LNCaP clone FGC (cell line): ENCODE measurements around the gene C2CD2.
A peak's percentile ranks its signal among the peaks of the same experiment; 100 is the strongest.

Experiments
- DNase-seq: peaks from one replicate; pipeline ENCODE4 v3.0.0-alpha.2; 2011; ENCODE audit warnings: low read depth
- H3K4me3 ChIP-seq: 2 replicates; pipeline ENCODE4 v1.5.1; 2011; ENCODE audit warnings: mild to moderate bottlenecking, low read depth, low read length, control low read depth
- TF ChIP-seq, protein P1 (sequence below): IDR thresholded peaks from 2 replicates; pipeline ENCODE4 v1.5.1; 2012; ENCODE audit warnings: mild to moderate bottlenecking; ENCODE audit not compliant: control insufficient read depth, insufficient read depth; ENCODE audit errors: extremely low read depth

The C2CD2 gene

DNA sequence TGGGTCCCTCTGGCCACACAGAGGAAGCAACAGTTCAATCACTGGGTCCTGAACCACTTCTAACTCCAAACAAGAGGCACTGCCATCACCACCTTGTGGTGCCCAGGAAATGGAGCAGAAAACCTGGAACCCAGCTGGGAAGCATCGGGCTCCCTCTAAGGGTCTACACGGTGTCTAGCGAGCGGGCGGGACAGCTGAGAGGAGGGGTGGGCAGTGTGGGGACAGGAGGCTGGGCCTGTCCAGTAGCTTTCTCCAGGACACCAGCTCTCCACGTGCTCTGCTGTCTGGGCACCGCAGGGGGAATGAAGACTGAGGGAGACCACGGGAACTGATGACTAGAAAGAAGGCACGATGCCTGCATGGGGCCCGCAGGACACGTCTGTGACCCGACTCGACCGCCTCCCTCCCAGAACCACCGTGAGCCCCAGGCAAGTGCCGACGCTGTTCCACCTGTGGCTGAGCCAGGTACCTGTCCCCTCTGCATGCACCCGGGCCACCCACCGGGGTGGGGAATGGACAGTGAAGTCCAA lies 69.3 kb downstream of the C2CD2 start:
- DNase-seq, result no peak
- TF ChIP-seq, protein P1, sequence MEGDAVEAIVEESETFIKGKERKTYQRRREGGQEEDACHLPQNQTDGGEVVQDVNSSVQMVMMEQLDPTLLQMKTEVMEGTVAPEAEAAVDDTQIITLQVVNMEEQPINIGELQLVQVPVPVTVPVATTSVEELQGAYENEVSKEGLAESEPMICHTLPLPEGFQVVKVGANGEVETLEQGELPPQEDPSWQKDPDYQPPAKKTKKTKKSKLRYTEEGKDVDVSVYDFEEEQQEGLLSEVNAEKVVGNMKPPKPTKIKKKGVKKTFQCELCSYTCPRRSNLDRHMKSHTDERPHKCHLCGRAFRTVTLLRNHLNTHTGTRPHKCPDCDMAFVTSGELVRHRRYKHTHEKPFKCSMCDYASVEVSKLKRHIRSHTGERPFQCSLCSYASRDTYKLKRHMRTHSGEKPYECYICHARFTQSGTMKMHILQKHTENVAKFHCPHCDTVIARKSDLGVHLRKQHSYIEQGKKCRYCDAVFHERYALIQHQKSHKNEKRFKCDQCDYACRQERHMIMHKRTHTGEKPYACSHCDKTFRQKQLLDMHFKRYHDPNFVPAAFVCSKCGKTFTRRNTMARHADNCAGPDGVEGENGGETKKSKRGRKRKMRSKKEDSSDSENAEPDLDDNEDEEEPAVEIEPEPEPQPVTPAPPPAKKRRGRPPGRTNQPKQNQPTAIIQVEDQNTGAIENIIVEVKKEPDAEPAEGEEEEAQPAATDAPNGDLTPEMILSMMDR, result no peak
- H3K4me3 ChIP-seq, result no peak overlapping the region

DNA sequence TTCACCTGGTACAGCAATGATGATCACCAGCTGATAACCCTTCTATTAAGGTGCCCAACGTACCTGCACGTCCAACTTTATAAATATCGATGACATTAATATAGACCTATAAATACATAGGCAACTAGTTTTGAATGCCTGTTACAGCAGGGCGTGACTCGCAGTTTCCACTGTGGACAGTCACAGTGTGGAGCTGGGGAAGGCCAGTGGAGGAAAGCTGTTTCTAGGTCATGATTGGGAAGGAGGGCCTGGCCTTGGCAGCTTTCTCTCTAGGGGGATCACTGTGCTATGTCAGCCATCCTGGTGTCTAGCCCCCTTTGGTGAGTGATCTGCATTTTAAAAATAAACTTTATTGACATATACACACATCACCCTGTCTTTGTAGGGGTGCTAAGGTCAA lies 70.2 kb downstream of the C2CD2 start:
- no peak for DNase-seq
- H3K4me3 ChIP-seq, result no peak overlapping the region
- TF ChIP-seq, protein P1, result no peak

DNA sequence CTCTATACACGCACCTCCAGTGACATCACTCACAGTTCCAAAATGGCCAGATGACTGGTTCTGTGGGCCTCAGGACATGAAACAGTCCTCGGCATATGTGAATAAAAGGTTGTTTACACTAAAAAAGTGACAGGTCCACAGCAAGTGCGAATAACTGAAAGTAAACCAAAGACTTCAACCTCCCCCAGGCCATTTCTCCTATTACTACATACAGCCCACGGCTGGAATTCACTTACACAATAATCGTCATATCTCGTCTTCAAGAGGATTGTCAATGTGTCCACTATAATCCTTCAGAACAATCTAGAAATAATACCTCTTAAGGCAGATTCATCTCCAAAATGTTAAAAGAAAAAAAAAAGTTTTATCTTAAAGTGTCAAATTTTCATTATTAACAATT lies 72.8 kb downstream of the C2CD2 start:
- DNase-seq, result no peak
- H3K4me3 ChIP-seq, result no peak overlapping the region
- TF ChIP-seq, protein P1, result no peak

DNA sequence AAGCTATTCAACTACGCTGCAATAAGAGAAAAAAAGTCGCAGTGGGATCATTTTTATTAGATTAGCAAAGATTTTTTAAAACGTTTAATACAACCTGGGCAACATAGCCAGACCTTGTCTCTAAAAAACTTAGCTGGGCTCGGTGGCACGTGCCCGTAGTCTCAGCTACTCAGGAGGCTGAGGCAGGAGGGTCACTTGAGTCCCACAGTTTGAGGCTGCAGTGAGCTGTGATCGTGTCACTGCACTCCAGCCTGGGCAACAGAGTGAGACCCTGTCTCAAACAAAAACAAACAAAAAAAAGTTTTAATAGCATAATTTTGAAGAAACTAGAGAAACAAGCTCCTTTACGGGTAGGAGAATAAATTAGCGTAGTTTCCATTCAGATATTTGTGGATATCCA lies 73.7 kb downstream of the C2CD2 start:
- TF ChIP-seq, protein P1, result no peak
- DNase-seq, result no peak
- H3K4me3 ChIP-seq, result peak overlapping the region; percentile 64

DNA sequence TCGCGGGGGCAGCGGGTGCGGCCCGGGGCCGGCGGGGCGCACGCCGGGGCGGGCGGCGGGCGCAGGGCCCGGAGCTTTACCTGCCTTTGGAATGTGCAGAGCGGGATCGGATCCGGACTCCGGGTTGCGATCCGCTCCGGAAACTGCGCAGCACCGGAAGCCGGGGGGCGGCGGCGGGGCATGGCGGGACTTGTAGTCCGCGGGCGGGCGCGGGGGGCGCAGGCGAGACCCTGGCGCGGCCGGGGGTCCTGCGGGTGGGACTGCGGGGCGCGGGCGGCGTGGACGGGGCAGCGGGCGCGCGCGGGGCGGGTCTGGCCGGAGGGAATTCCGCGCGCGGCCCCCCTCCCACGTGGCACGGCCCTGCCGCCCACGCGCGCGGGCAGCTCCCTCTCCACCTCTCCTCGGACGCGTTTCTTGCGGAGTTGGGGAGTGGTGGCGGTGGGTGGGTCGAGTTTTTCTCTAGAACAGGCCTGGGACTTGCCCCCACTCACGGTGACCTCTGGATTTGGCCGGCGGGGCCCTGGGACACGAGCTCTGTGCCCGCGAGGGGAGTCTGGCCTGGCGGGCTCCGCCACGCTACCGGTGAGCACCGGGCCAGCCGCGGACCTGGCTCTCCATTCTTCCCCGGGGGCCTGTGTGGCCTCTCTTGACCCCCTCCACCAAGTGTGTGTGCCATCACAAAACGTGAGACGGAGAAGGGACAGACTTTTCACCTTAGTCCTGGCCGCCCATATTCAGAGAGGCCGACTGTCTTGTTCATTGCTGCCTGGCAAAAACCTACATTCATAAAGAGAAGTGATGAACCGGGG lies 74.4 kb downstream of the C2CD2 start, which contains the start of gene PRDM15:
PRDM15 (minus strand) TSS at position 155 of the 809 bp plus-strand sequence. CDS start 18,981 bp downstream, outside the sequence.
- TF ChIP-seq, protein P1, result no peak
- H3K4me3 ChIP-seq, result peak within 1 kb of the TSS; percentile 65
- DNase-seq, result peak; percentile 41

DNA sequence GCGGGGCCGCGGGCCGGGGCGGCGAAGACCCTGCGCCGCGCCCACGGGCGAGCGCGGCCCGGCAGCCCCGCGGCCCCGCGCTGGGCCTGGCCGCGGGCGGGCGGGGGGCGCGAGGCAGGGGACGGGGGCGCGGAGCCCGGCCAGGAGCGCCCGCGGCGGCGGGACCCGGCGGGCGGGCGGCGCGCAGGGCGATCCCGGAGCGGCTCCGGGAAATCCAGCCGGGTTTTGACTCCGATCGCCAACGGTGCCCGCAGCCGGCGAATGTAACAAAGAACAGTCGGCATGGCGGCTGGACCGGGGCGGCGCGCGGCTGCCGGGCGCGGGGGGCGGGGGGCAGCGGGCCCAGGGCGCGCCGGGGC lies 75.0 kb downstream of the C2CD2 start:
- peak; percentile 39 for DNase-seq
- TF ChIP-seq, protein P1, result no peak
- H3K4me3 ChIP-seq, result peak overlapping the region; percentile 65
